ENCODE data around the gene NRF1.

Gene NRF1

GRCh38 chr7:129569326-129569725 is 42.2 kb upstream of the NRF1 start:
- H4K20me1 ChIP-seq (ENCODE audit: insufficient read depth, low read length), result no peaks in the 10 kb centered on the region
- no peak overlapping the region for H3K9ac ChIP-seq (ENCODE audit: low read length)
- H3K4me3 ChIP-seq (ENCODE audit: low read length), result no peak overlapping the region
- TF ChIP-seq EZH2phosphoT487 (IDR thresholded peaks at IDR 0.05; ENCODE audit: low read length), result no peak
- TF ChIP-seq EZH2 (optimal IDR thresholded peaks at IDR 0.05; ENCODE audit: low read depth, low read length), result no peak
- no peak for TF ChIP-seq CTCF (IDR thresholded peaks at IDR 0.05; ENCODE audit: low read length)
- no peak overlapping the region for H3K27ac ChIP-seq (ENCODE audit: low read length)
- no peak overlapping the region for H2AFZ ChIP-seq (ENCODE audit: low read length)
- H3K4me2 ChIP-seq (ENCODE audit: low read depth, low read length), result no peak overlapping the region
- H3K9me3 ChIP-seq (replicated peaks; ENCODE audit: insufficient read depth, low read length), result no peaks in the 10 kb centered on the region
- H3K4me1 ChIP-seq (ENCODE audit: low read length), result no peaks in the 10 kb centered on the region
- no peaks in the 10 kb centered on the region for H3F3A ChIP-seq (ENCODE audit: insufficient read depth, low read length)
- H3K27me3 ChIP-seq (replicated peaks; ENCODE audit: insufficient read depth, low read length), result no peaks in the 10 kb centered on the region
- DNase-seq, result no peak
- no peaks in the 10 kb centered on the region for H3K9me2 ChIP-seq (replicated peaks; ENCODE audit: insufficient read depth, low read length)
- no peaks in the 10 kb centered on the region for H3K79me2 ChIP-seq (ENCODE audit: low read length)
- H3K36me3 ChIP-seq (replicated peaks; ENCODE audit: insufficient read depth, low read length), result no peaks in the 10 kb centered on the region

- H3K4me1 ChIP-seq (ENCODE audit: low read length), result no peaks in the 10 kb centered on the region
- no peaks in the 10 kb centered on the region for H3K36me3 ChIP-seq (replicated peaks; ENCODE audit: insufficient read depth, low read length)
- no peak overlapping the region for H3K27ac ChIP-seq (ENCODE audit: low read length)
- TF ChIP-seq EZH2 (optimal IDR thresholded peaks at IDR 0.05; ENCODE audit: low read depth, low read length), result no peak
- no peak for TF ChIP-seq CTCF (IDR thresholded peaks at IDR 0.05; ENCODE audit: low read length)
- TF ChIP-seq EZH2phosphoT487 (IDR thresholded peaks at IDR 0.05; ENCODE audit: low read length), result no peak
- no peaks in the 10 kb centered on the region for H4K20me1 ChIP-seq (ENCODE audit: insufficient read depth, low read length)
- H3K9me3 ChIP-seq (replicated peaks; ENCODE audit: insufficient read depth, low read length), result no peaks in the 10 kb centered on the region
- no peak overlapping the region for H3K4me3 ChIP-seq (ENCODE audit: low read length)
- no peak overlapping the region for H2AFZ ChIP-seq (ENCODE audit: low read length)
- H3K4me2 ChIP-seq (ENCODE audit: low read depth, low read length), result no peak overlapping the region
- H3F3A ChIP-seq (ENCODE audit: insufficient read depth, low read length), result no peaks in the 10 kb centered on the region
- H3K27me3 ChIP-seq (replicated peaks; ENCODE audit: insufficient read depth, low read length), result no peaks in the 10 kb centered on the region
- H3K79me2 ChIP-seq (ENCODE audit: low read length), result no peaks in the 10 kb centered on the region
- no peaks in the 10 kb centered on the region for H3K9me2 ChIP-seq (replicated peaks; ENCODE audit: insufficient read depth, low read length)
- H3K9ac ChIP-seq (ENCODE audit: low read length), result no peak overlapping the region
- no peak for DNase-seq
These were observed 41.7 kb upstream of the NRF1 start for GRCh38 chr7:129569811-129570215.

- Histone ChIP-seq H3K27me3 (replicated peaks; ENCODE audit: insufficient read depth, low read length) (no peaks in the 10 kb centered on the region), H3K27ac (ENCODE audit: low read length) (no peak overlapping the region), H3K4me2 (ENCODE audit: low read depth, low read length) (no peak overlapping the region), H3K4me3 (ENCODE audit: low read length) (no peak overlapping the region), H3K9me3 (replicated peaks; ENCODE audit: insufficient read depth, low read length) (no peaks in the 10 kb centered on the region), H3K9ac (ENCODE audit: low read length) (no peak overlapping the region), H3F3A (ENCODE audit: insufficient read depth, low read length) (no peaks in the 10 kb centered on the region), H3K79me2 (ENCODE audit: low read length) (no peaks in the 10 kb centered on the region), H3K4me1 (ENCODE audit: low read length) (no peaks in the 10 kb centered on the region), H3K9me2 (replicated peaks; ENCODE audit: insufficient read depth, low read length) (no peaks in the 10 kb centered on the region), H3K36me3 (replicated peaks; ENCODE audit: insufficient read depth, low read length) (no peaks in the 10 kb centered on the region), H2AFZ (ENCODE audit: low read length) (no peak overlapping the region), H4K20me1 (ENCODE audit: insufficient read depth, low read length) (no peaks in the 10 kb centered on the region)
- no peak for TF ChIP-seq CTCF (IDR thresholded peaks at IDR 0.05; ENCODE audit: low read length)
- TF ChIP-seq EZH2 (optimal IDR thresholded peaks at IDR 0.05; ENCODE audit: low read depth, low read length), result no peak
- TF ChIP-seq EZH2phosphoT487 (IDR thresholded peaks at IDR 0.05; ENCODE audit: low read length), result no peak
- DNase-seq, result no peak
These were observed 40.3 kb upstream of the NRF1 start for GRCh38 chr7:129571201-129571600.
